Measurements from ENCODE around the gene GFRA1.

- TF ChIP-seq, protein P1, sequence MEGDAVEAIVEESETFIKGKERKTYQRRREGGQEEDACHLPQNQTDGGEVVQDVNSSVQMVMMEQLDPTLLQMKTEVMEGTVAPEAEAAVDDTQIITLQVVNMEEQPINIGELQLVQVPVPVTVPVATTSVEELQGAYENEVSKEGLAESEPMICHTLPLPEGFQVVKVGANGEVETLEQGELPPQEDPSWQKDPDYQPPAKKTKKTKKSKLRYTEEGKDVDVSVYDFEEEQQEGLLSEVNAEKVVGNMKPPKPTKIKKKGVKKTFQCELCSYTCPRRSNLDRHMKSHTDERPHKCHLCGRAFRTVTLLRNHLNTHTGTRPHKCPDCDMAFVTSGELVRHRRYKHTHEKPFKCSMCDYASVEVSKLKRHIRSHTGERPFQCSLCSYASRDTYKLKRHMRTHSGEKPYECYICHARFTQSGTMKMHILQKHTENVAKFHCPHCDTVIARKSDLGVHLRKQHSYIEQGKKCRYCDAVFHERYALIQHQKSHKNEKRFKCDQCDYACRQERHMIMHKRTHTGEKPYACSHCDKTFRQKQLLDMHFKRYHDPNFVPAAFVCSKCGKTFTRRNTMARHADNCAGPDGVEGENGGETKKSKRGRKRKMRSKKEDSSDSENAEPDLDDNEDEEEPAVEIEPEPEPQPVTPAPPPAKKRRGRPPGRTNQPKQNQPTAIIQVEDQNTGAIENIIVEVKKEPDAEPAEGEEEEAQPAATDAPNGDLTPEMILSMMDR (IDR thresholded peaks at IDR 0.05): no peak
- TF ChIP-seq POLR2AphosphoS5 (IDR thresholded peaks at IDR 0.05): no peak
These were observed 157.9 kb downstream of the GFRA1 start for GRCh38 chr10:116115036-116115641.
